COLO829 (cell line): ENCODE results near the gene SH3GL3.

Experiments used
- DNase-seq: peaks from one replicate; pipeline ENCODE4 v3.0.0; 2012; ENCODE audit warnings: low spot score

Gene SH3GL3

DNA sequence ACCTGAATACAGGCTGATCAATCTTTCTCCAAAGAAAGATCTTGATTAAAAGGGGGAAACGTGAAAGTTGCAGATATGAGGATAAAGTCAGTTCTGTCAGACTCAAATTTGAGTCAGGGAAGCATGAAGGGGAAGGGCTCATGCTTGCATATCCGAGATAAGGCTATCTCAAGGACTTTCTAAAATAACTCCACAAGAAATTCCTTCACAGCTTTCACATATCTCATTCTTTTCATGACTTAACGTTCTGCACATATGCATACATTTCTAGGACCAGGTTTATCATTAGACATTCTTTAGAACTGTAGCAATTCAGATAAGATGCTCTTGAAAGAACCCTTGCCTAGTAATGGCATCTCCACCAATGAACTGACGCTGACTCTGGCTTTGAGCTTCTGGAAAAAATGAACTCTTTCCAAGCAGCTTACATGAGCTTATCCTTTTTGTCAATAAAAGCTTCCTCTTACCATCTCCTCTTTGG lies 15.9 kb downstream of the SH3GL3 start:
- no peak for DNase-seq

DNA sequence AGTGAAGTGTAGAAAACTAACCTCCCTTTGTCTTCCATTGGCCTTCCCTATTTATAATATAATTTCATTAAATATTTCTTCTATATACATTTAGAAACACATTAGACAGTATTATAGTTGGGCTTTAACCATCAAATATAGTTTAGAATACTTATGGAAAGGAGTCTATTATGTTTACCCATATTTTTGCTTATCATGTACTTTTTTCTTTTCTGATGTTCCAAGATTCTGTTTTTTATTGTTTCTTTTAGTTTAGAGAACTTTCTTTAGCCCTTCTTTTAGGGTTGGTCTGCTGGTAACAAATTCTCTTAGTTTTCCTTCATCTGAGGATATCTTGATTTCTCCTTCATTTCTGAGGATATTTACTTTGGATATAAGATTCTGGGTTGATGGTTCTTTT lies 23.7 kb downstream of the SH3GL3 start:
- DNase-seq = no peak

GRCh38 chr15:83471307-83471866 lies 24.2 kb downstream of the SH3GL3 start:
- no peak for DNase-seq

- DNase-seq = no peak
These were observed 25.0 kb downstream of the SH3GL3 start for GRCh38 chr15:83472151-83472550.

DNA sequence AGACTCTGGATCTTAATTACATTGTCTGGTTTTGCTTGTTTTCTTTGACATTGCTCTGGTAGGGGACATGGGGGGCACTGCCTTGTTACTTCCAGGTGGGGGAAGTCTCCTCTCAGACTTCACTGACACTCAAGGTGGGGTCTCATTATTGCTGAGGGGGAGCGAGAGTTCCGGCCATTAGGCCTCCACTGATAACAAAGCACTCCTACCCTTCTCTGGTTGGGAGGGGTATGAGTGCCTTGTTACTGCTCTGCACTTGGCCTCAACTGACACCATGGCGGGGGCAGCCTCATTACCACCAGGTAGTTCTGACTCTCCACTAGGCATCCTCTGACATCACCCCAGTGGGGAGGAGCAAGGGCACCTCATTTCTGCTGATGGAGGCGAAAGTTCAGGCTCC lies 25.7 kb downstream of the SH3GL3 start:
- DNase-seq = no peak

GRCh38 chr15:83474578-83474977 lies 27.4 kb downstream of the SH3GL3 start:
- no peak for DNase-seq

- no peak for DNase-seq
These were observed 28.4 kb downstream of the SH3GL3 start for GRCh38 chr15:83475551-83475950.

GRCh38 chr15:83476066-83476465 lies 28.9 kb downstream of the SH3GL3 start:
- DNase-seq = no peak

DNA sequence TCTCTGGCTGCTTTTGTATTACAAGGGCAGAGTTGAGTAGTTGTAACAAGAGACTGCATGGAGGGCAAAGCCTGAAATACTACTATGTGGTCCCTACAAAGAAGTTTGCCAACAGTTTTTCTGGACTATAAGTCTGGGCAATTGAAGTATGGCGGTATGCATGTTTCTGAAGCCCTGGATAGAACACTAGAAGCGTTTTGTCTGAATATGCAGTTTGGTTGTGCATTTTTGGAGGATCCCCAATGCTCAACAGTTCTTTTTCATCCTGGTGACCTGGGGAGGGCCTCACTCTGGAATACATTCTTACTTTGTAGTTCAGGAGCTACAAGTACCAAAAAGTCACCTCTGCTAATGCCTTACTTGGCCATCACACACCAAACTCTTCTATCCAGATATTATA lies 29.6 kb downstream of the SH3GL3 start:
- no peak for DNase-seq

DNA sequence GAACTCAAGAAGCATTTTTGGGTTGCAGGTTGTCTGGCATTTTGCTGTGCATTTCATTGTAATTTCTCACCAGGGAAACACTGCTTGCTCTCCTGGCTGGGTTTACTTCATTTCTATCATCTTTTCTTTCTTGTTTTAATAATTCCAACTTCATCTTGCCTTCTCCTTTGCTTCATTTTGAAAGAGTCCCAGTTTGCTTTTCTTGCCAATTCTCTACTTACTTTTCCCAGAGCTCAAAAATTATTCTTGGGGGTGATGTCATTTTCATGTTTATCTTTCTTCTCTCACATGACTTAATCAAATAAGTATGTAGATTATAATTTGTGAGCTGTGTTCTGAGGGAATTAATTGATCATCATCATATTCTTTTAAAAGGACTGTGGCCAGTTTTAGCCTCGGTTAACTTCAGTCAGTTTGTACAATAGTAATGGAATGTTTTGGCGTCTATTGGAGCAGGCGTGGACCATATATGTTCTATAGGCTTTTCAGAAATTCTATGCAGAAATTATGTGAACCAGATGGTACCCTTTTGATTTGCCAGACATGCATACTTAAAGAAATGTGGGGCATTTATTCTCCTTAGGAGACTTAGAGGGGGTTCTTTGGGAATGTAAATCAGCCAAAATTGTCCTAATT lies 30.1 kb downstream of the SH3GL3 start:
- DNase-seq = no peak

DNA sequence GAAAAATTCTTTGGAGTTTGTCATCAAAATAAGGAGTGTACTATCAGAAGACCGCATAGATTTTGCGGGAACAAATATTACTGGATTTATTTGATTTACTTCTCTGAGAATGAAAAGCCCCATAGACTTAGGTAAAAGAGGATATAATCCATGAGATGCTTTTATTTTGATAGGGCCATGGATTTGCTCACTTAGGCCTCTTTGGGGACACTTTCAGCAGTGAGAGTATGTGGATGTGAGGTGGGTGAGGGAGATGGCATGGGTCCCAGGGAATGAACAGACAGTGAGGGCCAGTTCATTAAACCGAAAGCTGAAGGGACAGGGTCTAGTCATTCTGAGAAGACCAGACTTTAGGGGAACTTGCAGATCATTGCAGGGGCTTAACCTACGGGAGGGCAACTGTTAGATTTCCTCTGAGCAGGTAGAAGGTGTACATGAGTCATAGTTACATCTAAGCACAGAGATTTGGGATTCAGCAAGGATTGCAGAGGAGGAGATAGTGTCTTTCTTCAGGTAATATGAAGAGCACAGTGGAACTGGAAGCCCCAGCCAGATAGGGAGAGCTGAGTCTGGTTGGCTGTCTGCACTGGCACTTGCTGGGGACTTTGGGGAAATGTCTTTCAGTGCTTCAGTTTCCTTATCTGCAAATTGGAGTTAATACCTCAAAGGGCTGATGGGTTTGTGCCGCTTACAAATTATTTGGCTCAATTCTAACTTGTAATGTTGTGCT lies 30.8 kb downstream of the SH3GL3 start:
- no peak for DNase-seq

GRCh38 chr15:83483612-83484011 lies 36.5 kb downstream of the SH3GL3 start:
- DNase-seq = no peak

DNA sequence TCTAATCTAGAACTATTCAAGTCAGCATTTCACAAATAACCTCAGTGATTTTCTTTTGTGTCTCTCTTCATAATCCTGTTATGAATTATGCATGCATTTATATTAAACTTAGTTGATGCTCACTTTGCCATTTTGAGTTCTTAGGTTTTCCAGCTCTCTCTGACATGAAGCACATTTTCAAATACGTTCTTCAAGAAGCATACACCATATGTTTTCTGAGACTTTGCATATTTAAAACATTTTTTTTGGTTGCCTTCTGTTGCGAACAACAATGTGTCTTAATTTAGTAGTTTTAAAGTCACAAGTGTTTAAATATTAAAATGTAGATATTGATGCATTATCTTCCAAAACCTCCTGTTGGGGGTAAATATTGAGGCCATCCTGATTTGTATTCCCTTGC lies 37.5 kb downstream of the SH3GL3 start:
- no peak for DNase-seq

DNA sequence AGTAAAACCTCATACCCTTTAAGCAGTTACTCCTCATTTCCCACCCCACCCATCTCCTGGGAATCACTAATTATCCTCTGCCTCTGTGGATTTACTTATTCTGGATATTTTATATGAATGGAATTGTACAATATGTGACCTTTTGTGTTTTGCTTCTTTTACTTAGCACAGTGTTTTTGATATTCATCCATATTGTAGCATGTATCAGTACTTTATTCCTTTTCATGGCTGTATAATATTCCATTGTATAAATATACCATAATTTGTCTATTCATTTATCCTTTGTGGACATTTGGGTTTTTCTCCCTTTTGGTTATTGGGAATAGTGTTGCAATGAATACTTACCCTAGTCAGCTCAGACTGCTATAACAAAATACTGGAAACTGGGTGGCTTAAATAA lies 39.2 kb downstream of the SH3GL3 start:
- DNase-seq = no peak

DNA sequence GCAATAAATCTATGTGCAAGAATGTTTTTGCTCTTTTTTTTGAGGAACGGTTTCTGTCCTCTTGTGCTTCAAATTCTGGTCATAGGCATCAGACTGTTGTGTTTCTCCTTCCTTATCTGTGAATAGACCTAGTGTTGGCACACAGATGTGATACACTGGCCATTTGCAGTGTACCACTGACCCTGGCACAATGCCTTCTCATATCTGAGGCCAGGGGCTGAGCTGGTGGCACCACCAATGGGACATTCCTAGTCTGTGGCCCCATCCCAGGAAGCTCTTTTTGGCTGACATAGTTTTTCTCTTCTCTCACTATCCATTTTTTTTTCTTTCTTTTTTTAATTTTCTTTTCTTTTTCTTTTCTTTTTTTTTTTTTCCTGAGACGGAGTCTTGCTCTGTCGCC lies 40.4 kb downstream of the SH3GL3 start:
- DNase-seq = no peak

GRCh38 chr15:83489690-83490089 lies 42.5 kb downstream of the SH3GL3 start:
- DNase-seq = no peak

DNA sequence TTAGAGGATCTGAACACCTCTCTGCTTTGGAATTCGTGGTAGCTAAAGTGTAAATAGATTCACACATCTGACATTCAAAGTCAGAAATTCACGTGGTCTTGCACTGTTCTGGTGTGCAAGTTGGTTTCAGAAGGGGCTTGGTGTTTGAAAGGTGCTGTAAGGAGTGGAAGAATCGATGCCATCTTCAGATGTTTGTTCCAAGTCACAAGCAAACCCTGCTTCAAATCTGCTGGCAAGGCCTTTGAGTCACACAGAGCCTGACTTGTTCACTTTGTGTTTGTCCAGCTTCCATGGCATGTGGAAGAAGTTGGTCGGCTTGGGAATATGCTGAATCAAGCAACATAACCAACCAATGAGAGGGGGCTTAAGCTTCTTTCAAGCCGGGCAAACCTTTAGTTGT lies 44.3 kb downstream of the SH3GL3 start:
- no peak for DNase-seq

DNA sequence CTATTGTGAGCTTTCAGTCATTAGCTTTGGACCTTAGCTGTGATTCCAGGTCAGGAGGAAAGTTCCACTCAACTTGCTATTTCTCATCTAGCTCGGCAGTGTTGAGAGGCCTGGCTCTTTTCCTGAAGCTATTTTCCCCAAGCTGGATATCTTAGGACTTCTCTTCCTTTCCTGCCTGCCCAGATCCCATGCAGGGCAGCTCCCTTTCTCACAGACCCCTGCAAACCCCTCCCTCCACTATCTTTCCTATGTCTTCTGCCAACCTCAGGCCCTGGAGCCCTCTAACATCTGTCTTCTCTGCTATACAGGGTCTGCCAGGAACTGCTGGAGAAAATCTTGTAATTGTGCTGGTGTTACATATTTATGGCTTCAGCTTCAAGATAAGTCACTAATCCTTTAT lies 49.6 kb downstream of the SH3GL3 start:
- DNase-seq = no peak

DNA sequence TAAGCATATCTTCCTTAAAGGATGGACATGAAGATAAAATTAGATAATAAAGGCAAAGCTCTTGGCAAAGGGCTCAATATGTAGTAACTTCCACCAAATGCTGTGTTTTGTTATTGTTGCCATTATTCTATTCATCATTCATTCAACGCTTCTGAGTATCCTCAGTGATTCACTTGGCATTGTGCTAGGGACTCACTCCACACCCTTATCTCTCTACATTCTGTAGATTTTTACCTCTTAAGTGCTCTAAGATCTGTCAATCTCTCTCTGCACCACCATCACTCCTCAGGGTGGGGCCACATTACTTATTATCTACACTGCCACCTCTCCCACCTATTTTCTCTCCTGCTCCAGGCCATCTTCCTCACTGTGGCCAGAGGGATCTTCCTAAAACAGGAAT lies 51.2 kb downstream of the SH3GL3 start:
- DNase-seq = no peak

DNA sequence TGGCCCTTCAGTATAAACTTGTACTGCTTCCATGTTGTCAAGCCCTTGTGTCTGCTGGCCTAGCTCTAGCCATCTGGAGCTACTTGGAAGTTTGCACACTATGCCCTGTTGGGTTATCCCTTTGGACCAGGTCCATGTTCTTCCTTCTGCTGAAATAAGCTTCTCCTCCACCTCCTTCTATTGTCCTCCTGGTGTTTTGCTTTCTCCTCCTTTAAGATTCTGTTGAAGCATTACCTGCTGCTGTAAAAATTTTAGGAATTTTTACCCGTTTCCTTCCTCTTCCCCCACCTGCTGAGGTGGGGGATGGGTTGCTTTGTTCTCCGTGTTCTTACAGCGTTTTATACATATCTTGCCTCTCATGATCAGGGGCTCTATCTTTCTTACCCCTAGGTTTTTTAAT lies 51.7 kb downstream of the SH3GL3 start:
- no peak for DNase-seq

DNA sequence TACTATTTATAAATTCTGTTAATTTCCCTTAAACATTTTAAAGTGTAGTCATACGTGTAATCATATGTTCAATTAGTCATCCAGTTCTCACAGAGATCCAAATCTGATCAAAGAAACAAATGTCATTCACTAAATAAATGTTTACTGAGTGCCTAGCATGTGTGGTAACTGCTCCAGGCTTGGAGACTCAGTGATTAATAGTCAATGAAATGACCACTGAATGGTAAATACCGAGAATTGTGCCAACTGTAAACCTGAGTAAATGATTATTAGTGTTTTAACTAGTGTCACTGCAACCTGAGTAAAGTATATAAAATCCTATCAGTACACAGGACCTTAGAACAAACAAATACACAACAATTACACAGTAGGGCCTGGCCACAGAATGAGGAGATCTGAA lies 52.3 kb downstream of the SH3GL3 start:
- no peak for DNase-seq

DNA sequence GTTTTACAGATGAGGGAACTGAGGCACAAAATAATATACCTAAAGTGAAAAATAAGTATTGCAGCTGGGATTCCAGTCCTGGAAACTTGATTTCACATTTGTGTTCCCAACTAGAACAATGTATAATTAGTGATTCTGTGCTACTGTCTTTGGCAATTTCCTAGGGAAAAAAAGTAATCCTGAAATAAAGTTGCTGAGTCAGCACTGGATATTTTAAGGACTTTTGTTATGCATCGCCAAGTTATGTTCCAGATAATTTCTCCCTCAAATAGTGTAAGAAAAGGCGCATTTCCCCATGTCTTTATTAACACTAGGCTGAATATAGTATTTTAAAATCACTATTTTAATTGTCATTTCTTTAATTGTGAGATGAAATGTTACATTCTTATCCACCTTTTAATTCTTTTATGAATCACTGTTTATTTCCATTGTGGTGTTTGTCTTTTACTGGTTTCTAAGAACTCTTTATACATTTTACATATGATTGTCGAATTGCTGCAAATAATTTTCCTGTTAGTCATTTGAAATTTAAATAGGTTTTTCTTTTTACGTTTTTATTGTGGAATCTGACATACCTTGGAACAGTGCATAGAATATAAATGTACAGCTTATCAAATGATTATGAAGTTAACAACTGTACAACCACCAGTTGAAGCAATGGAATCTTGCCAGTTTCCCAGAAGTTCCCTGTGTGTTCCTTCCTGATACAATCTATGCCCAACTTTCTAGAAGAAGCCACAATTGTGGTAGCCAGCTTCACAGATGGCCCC lies 56.6 kb downstream of the SH3GL3 start:
- DNase-seq = no peak

- DNase-seq = no peak
These were observed 57.2 kb downstream of the SH3GL3 start for GRCh38 chr15:83504365-83504764.
